HepG2 (cell line): ENCODE measurements around the gene PAX7. TPM values are rescaled to one million over a fixed set of nuclear protein-coding genes. Genes with fewer than 3 reads are reported as not detected.

Source experiments
- ATAC-seq: fragments of 200-7000 bp; cut with Tn5 transposase; 3 replicates; pipeline ENCODE4 v1.9.1; 2020; ENCODE audit warnings: mild to moderate bottlenecking, moderate library complexity
- BruUV-seq: library from RNA; stranded (reverse); fragments of 400-500 nt; replicated peaks from 2 replicates; lab custom pipeline; 2021; lab: Mats Ljungman, UMichigan
- CTCF ChIA-PET: fragments of 300-600 bp; formaldehyde crosslinking; extraction: SDS; loops from one replicate; lab custom pipeline; 2021; ENCODE audit warnings: low total read pairs, inconsistent platforms, low intra/inter-chr PET ratio; lab: Yijun Ruan, JAX
- POLR2A ChIA-PET: fragments of 350-600 bp; sonication (Branson Sonifier 250); formaldehyde crosslinking; loops from one replicate; lab custom pipeline; 2020; ENCODE audit warnings: antibody characterized with exemption, inconsistent platforms; lab: Yijun Ruan, JAX
- DNase-seq: peaks from one replicate; pipeline ENCODE4 v3.0.0-alpha.2; 2015; ENCODE audit warnings: low spot score
- FAIRE-seq: peaks from 3 replicates; lab custom pipeline; 2011; peaks lifted over from hg19 to GRCh38; lab: Jason Lieb, UNC
- H2AFZ ChIP-seq: one replicate; pipeline ENCODE4 v1.6.1; 2011; ENCODE audit warnings: low read length, inconsistent platforms
- H3K27ac ChIP-seq: fragments of 300-600 bp; 3 replicates; pipeline ENCODE4 v1.8.0; 2011; ENCODE audit warnings: mixed run types, mild to moderate bottlenecking, mixed read lengths, low read length, inconsistent platforms; ENCODE audit not compliant: insufficient read depth; ENCODE audit errors: extremely low read length
- H3K27me3 ChIP-seq, 2 experiments: fragments of 200-600 bp in 1 of 2; 2 replicates in 1 of 2; 3 replicates in 1 of 2; pipeline versions ENCODE4 v1.6.0 to v1.8.0; 2011; ENCODE audit warnings: low read length in 2 of 2, mild to moderate bottlenecking in 2 of 2, moderate library complexity in 2 of 2, inconsistent platforms in 1 of 2; ENCODE audit not compliant: insufficient read depth in 2 of 2, control insufficient read depth in 1 of 2
- H3K36me3 ChIP-seq, 2 experiments: fragments of 200-600 bp in 1 of 2; replicated peaks in 1 of 2; 2 replicates in 1 of 2; 3 replicates in 1 of 2; pipeline versions ENCODE4 v1.5.1 to v1.8.0; 2011; ENCODE audit warnings: low read length in 2 of 2, inconsistent platforms in 1 of 2; ENCODE audit not compliant: insufficient read depth in 2 of 2, control insufficient read depth in 1 of 2
- H3K4me1 ChIP-seq: 2 replicates; pipeline ENCODE4 v1.5.1; 2012; ENCODE audit warnings: low read length, inconsistent platforms; ENCODE audit not compliant: insufficient read depth
- H3K4me2 ChIP-seq: 2 replicates; pipeline ENCODE4 v1.6.0; 2011; ENCODE audit warnings: low read depth, low read length, inconsistent platforms
- H3K4me3 ChIP-seq, 3 experiments: fragments of 200-600 bp in 1 of 3; sonication (generic), shearing (Covaris generic) in 1 of 3; replicated peaks in 1 of 3; 2 replicates each; pipeline ENCODE4 v1.5.1; 2011 to 2016; ENCODE audit warnings: low read length in 3 of 3, inconsistent platforms in 2 of 3, low read depth in 2 of 3, mild to moderate bottlenecking in 2 of 3, control low read depth in 1 of 3, mixed read lengths in 1 of 3; ENCODE audit not compliant: insufficient read depth in 1 of 3
- H3K79me2 ChIP-seq: one replicate; pipeline ENCODE4 v1.6.1; 2011; ENCODE audit warnings: low read length, inconsistent platforms; ENCODE audit not compliant: insufficient read depth
- H3K9ac ChIP-seq: 2 replicates; pipeline ENCODE4 v1.6.0; 2011; ENCODE audit warnings: mild to moderate bottlenecking, low read depth, low read length, inconsistent platforms; ENCODE audit not compliant: insufficient read depth
- H3K9me3 ChIP-seq: 2 replicates; pipeline ENCODE4 v1.5.1; 2012; ENCODE audit warnings: mild to moderate bottlenecking, low read length
- H4K20me1 ChIP-seq: 2 replicates; pipeline ENCODE4 v1.6.0; 2011; ENCODE audit warnings: inconsistent platforms, mild to moderate bottlenecking, low read length, moderate library complexity; ENCODE audit not compliant: insufficient read depth
- ATM ChIP-seq: fragments of 450-650 bp; IDR thresholded peaks from 2 replicates; pipeline ENCODE4 v1.7.1; 2017; ENCODE audit warnings: mild to moderate bottlenecking, borderline replicate concordance
- CBX2 ChIP-seq, 2 experiments: fragments of 200-600 bp in 1 of 2; sonication (generic); formaldehyde crosslinking in 1 of 2; IDR thresholded peaks; 2 replicates each; pipeline versions ENCODE4 v1.7.0 to v1.8.1; 2018 to 2022; ENCODE audit warnings: low read depth in 2 of 2, low read length in 1 of 2, mild to moderate bottlenecking in 1 of 2, missing genetic modification reagents in 1 of 2
- GLI4 ChIP-seq: sonication (generic); formaldehyde crosslinking; IDR thresholded peaks from 2 replicates; pipeline ENCODE4 v1.5.1; 2020; ENCODE audit warnings: missing genetic modification reagents, mild to moderate bottlenecking, moderate library complexity, borderline replicate concordance
- MXI1 ChIP-seq: IDR thresholded peaks from 3 replicates; pipeline ENCODE4 v1.6.1; 2012; ENCODE audit warnings: low read depth, low read length, inconsistent platforms, borderline replicate concordance
- PAXIP1 ChIP-seq: sonication (generic); formaldehyde crosslinking; conservative IDR thresholded peaks from 2 replicates; pipeline ENCODE4 v1.4.0; 2020; ENCODE audit warnings: mild to moderate bottlenecking, missing genetic modification reagents, moderate library complexity
- RNF2 ChIP-seq: fragments of 450-650 bp; conservative IDR thresholded peaks from 2 replicates; pipeline ENCODE4 v1.6.1; 2016; ENCODE audit warnings: low read depth
- SNRNP70 ChIP-seq: fragments of 200-400 bp; formaldehyde crosslinking; IDR thresholded peaks from 2 replicates; pipeline ENCODE4 v1.6.1; 2017; ENCODE audit warnings: mild to moderate bottlenecking, low read depth, low read length, moderate library complexity
- TAF15 ChIP-seq: fragments of 200-400 bp; formaldehyde crosslinking; IDR thresholded peaks from one replicate; pipeline ENCODE4 v1.6.1; 2018; ENCODE audit warnings: mild to moderate bottlenecking, low read depth, low read length; ENCODE audit not compliant: poor library complexity, severe bottlenecking
- ZFP36 ChIP-seq: fragments of 150-350 bp; IDR thresholded peaks from 2 replicates; pipeline ENCODE4 v1.6.1; 2018; ENCODE audit warnings: borderline replicate concordance, low read length, low read depth; ENCODE audit not compliant: partially characterized antibody
- ZNF160 ChIP-seq: sonication (generic); formaldehyde crosslinking; IDR thresholded peaks from 2 replicates; pipeline ENCODE4 v1.8.0; 2022; ENCODE audit warnings: mild to moderate bottlenecking, inconsistent platforms, missing genetic modification reagents
- ZNF24 ChIP-seq: fragments of 450-650 bp; IDR thresholded peaks from 2 replicates; pipeline ENCODE4 v1.6.1; 2017; ENCODE audit warnings: antibody characterized with exemption, mild to moderate bottlenecking
- ZNF44 ChIP-seq: sonication (generic); formaldehyde crosslinking; IDR thresholded peaks from 2 replicates; pipeline ENCODE4 v1.5.1; 2020; ENCODE audit warnings: mild to moderate bottlenecking, missing genetic modification reagents
- ZNF616 ChIP-seq: sonication (generic); formaldehyde crosslinking; IDR thresholded peaks from 2 replicates; pipeline ENCODE4 v1.5.0; 2020; ENCODE audit warnings: low read depth, mild to moderate bottlenecking, missing genetic modification reagents
- ZNF644 ChIP-seq: IDR thresholded peaks from 2 replicates; pipeline ENCODE4 v1.6.1; 2016; ENCODE audit warnings: low read depth
- ZNF878 ChIP-seq: sonication (generic); formaldehyde crosslinking; IDR thresholded peaks from 2 replicates; pipeline ENCODE4 v1.8.1; 2023; ENCODE audit warnings: mild to moderate bottlenecking, missing genetic modification reagents, moderate library complexity
- ZSCAN31 ChIP-seq: sonication (generic); formaldehyde crosslinking; IDR thresholded peaks from 2 replicates; pipeline ENCODE4 v1.5.0; 2020; ENCODE audit warnings: low read depth, mild to moderate bottlenecking, missing genetic modification reagents
- WGBS: methylation state at CpG from one replicate; pipeline ENCODE4 v1.1.6; 2017; ENCODE audit warnings: low lambda C conversion rate; 5-methylcytosine and 5-hydroxymethylcytosine counted together
- in situ Hi-C: cut with HindIII; loops from 2 replicates; pipeline ENCODE4 v1.10.0; 2017; ENCODE audit warnings: low pct_unique_long_range_greater_than_20kb; ENCODE audit not compliant: extremely low pct_ligation_motif_present
- intact Hi-C: fragments of 100-400 bp; cut with micrococcal nuclease; formaldehyde crosslinking; loops from one replicate; pipeline ENCODE4 v1.10.0; 2022; ENCODE audit not compliant: unreplicated experiment
- polyA plus RNA-seq, 8 experiments: library from polyadenylated mRNA; depleted of rRNA in 3 of 8; stranded (reverse) in 7 of 8; unstranded in 1 of 8; fragments of >200 nt; fragmentation: Illumina TruSeq in 4 of 8; extraction: Trizol in 4 of 8; gene quantifications; 2 replicates each; pipeline versions ENCODE4 v1.2.1 to v1.2.3, GENCODE V29; 2011 to 2016; ENCODE audit warnings: low read depth in 4 of 8, missing spikeins in 1 of 8, mixed read lengths in 1 of 8; ENCODE audit not compliant: insufficient read depth in 1 of 8
- total RNA-seq, 5 experiments: library from RNA; depleted of rRNA; stranded (reverse); fragments of >200 nt; fragmentation: Illumina TruSeq; extraction: Trizol; gene quantifications; 2 replicates each; pipeline ENCODE4 v1.2.3, GENCODE V29; 2016; ENCODE audit warnings: low read depth in 1 of 5
- TF ChIP-seq, protein P1 (sequence below): IDR thresholded peaks from 2 replicates; pipeline ENCODE4 v1.6.1; 2012; ENCODE audit warnings: inconsistent platforms

The PAX7 gene
- total and polyA plus RNA-seq, 2 of the 13 experiments (the other 11 are each of a cell fraction or from before 2014, with no cell fraction given): not detected

- TF ChIP-seq SNRNP70: no peak
- TF ChIP-seq, protein P1, sequence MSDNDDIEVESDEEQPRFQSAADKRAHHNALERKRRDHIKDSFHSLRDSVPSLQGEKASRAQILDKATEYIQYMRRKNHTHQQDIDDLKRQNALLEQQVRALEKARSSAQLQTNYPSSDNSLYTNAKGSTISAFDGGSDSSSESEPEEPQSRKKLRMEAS: no peak
- TF ChIP-seq TAF15: no peak
- no peak for TF ChIP-seq ZNF24
- TF ChIP-seq ZNF644 (CRISPR knock-in tag): no peak
- TF ChIP-seq ATM: no peak
- TF ChIP-seq MXI1: no peak
Measured at GRCh38 chr1:18632783-18633421, 2.3 kb downstream of the PAX7 start (continued).

GRCh38 chr1:18633422-18634155, 2.9 kb downstream of the PAX7 start:
- BruUV-seq: no TSS peak
- no peak overlapping the region for H3K4me3 ChIP-seq
- H3K4me2 ChIP-seq: no peak overlapping the region
- no peaks in the 10 kb centered on the region for H3K4me1 ChIP-seq
- H3K36me3 ChIP-seq: no peaks in the 10 kb centered on the region
- peaks cover 18 to 93% of the 10 kb centered on the region in 2 experiments for H3K27me3 ChIP-seq
- no peak overlapping the region for H3K9ac ChIP-seq
- ChIA-PET POLR2A (no interaction called here), CTCF (no interaction called here)
- no peak overlapping the region for H2AFZ ChIP-seq
- DNase-seq (no peak), ATAC-seq (no peak), FAIRE-seq (no peak)
- H3K27ac ChIP-seq: no peak overlapping the region
- TF ChIP-seq ZNF44: no peak
- TF ChIP-seq GLI4 (CRISPR knock-in tag): no peak
- no peak for TF ChIP-seq ZNF160
- no peak for TF ChIP-seq ZSCAN31 (CRISPR knock-in tag)
- TF ChIP-seq ZFP36: peak; percentile 50
- no peak for TF ChIP-seq ZNF616 (CRISPR knock-in tag)
- 0 out of 2 replicates have a peak, but pooled peaks have one; percentile 59 for TF ChIP-seq CBX2 (IDR thresholded peaks at IDR 0.05; ENCODE audit: low read depth, low read length)
- TF ChIP-seq CBX2 (CRISPR knock-in tag; IDR thresholded peaks at IDR 0.05; ENCODE audit: low read depth): no peak
- TF ChIP-seq PAXIP1 (CRISPR knock-in tag): no peak
- TF ChIP-seq ZNF878 (CRISPR knock-in tag): no peak
- 0 out of 2 replicates have a peak, but pooled peaks have one; percentile 64 for TF ChIP-seq RNF2
- no peaks in the 10 kb centered on the region for H3K9me3 ChIP-seq
- in situ Hi-C loops (no loop called here), intact Hi-C loops (no loop called here)
- H4K20me1 ChIP-seq: no peaks in the 10 kb centered on the region
- H3K79me2 ChIP-seq: no peaks in the 10 kb centered on the region
- WGBS: 0% methylated on average over 7 of the region's 15 CpGs
